ENCODE results near the gene P2RY14.

P2RY14 gene

GRCh38 chr3:151278230-151278629, at the start of gene P2RY14:
Gene P2RY14, minus strand, starts transcription at chr3:151278542. Its CDS starts 64,226 bp downstream, at chr3:151214316.
- DNase-seq (ENCODE audit: low spot score), result peak; percentile 40

- no peak for DNase-seq (ENCODE audit: low spot score)
Observed at GRCh38 chr3:151327571-151328198, 49.3 kb upstream of the P2RY14 start.

GRCh38 chr3:151322511-151322910, 44.2 kb upstream of the P2RY14 start:
- DNase-seq (ENCODE audit: low spot score), result no peak

GRCh38 chr3:151321526-151321925, 43.2 kb upstream of the P2RY14 start:
- no peak for DNase-seq (ENCODE audit: low spot score)

GRCh38 chr3:151320131-151320530, 41.8 kb upstream of the P2RY14 start:
- no peak for DNase-seq (ENCODE audit: low spot score)

- peak; percentile 50 for DNase-seq (ENCODE audit: low spot score)
Observed at GRCh38 chr3:151319628-151320027, 41.3 kb upstream of the P2RY14 start.

- DNase-seq (ENCODE audit: low spot score), result no peak
Observed at GRCh38 chr3:151318991-151319390, 40.6 kb upstream of the P2RY14 start.

GRCh38 chr3:151318313-151318712, 40.0 kb upstream of the P2RY14 start:
- no peak for DNase-seq (ENCODE audit: low spot score)

GRCh38 chr3:151316267-151316991, 38.1 kb upstream of the P2RY14 start, which contains the start of gene GPR87:
Gene GPR87, minus strand, starts transcription at chr3:151316820. Its CDS starts 16,720 bp downstream, at chr3:151300100.
- DNase-seq (ENCODE audit: low spot score), result peak; percentile 82

- no peak for DNase-seq (ENCODE audit: low spot score)
Observed at GRCh38 chr3:151315846-151316245, 37.5 kb upstream of the P2RY14 start.

GRCh38 chr3:151315136-151315535, 36.8 kb upstream of the P2RY14 start:
- no peak for DNase-seq (ENCODE audit: low spot score)

GRCh38 chr3:151314593-151314992, 36.3 kb upstream of the P2RY14 start:
- DNase-seq (ENCODE audit: low spot score), result no peak

GRCh38 chr3:151314137-151314536, 35.8 kb upstream of the P2RY14 start:
- no peak for DNase-seq (ENCODE audit: low spot score)

GRCh38 chr3:151312972-151313371, 34.6 kb upstream of the P2RY14 start:
- DNase-seq (ENCODE audit: low spot score), result no peak

- no peak for DNase-seq (ENCODE audit: low spot score)
Observed at GRCh38 chr3:151309566-151309965, 31.2 kb upstream of the P2RY14 start.

- peak; percentile 59 for DNase-seq (ENCODE audit: low spot score)
Observed at GRCh38 chr3:151307583-151308488, 29.5 kb upstream of the P2RY14 start.

GRCh38 chr3:151307131-151307530, 28.8 kb upstream of the P2RY14 start:
- no peak for DNase-seq (ENCODE audit: low spot score)

- no peak for DNase-seq (ENCODE audit: low spot score)
Observed at GRCh38 chr3:151306168-151306810, 27.9 kb upstream of the P2RY14 start.

GRCh38 chr3:151305775-151306151, 27.4 kb upstream of the P2RY14 start:
- no peak for DNase-seq (ENCODE audit: low spot score)

- DNase-seq (ENCODE audit: low spot score), result peak; percentile 64
Observed at GRCh38 chr3:151305060-151305774, 26.9 kb upstream of the P2RY14 start.

- DNase-seq (ENCODE audit: low spot score), result no peak
Observed at GRCh38 chr3:151303751-151304150, 25.4 kb upstream of the P2RY14 start.
